Natural killer cell (primary cell): Measurements from ENCODE around the gene CTNNA2. TPM values are rescaled to one million over a fixed set of nuclear protein-coding genes. Genes with fewer than 3 reads are reported as not detected.

ENCODE experiments used
- ATAC-seq, 3 donors: fragments of 150-1000 bp in 2 of 3; fragments of 200-7000 bp in 1 of 3; cut with Tn5 transposase; 1 replicate in 1 of 3; 2 replicates in 2 of 3; pipeline ENCODE4 v1.10.0; 2021; ENCODE audit warnings: mild to moderate bottlenecking in 2 of 3, moderate library complexity in 2 of 3
- DNase-seq, 2 donors: peaks; one replicate each; pipeline versions ENCODE4 v3.0.0 to v3.0.0-alpha.2; 2013 to 2021; ENCODE audit warnings: mixed read lengths in 1 of 2
- H3K27ac ChIP-seq: one replicate; pipeline ENCODE4 v1.5.1; 2013; ENCODE audit warnings: mild to moderate bottlenecking, low read length
- H3K27me3 ChIP-seq: one replicate; pipeline ENCODE4 v1.6.1; 2013; ENCODE audit warnings: low read length; ENCODE audit not compliant: control insufficient read depth, insufficient read depth
- H3K36me3 ChIP-seq: one replicate; pipeline ENCODE4 v1.6.1; 2013; ENCODE audit warnings: low read length; ENCODE audit not compliant: control insufficient read depth, insufficient read depth
- H3K4me1 ChIP-seq: one replicate; pipeline ENCODE4 v1.6.1; 2013; ENCODE audit warnings: low read length; ENCODE audit not compliant: control insufficient read depth, insufficient read depth
- H3K4me3 ChIP-seq: one replicate; pipeline ENCODE4 v1.5.1; 2013; ENCODE audit warnings: low read length
- H3K9me3 ChIP-seq: one replicate; pipeline ENCODE4 v1.6.1; 2013; ENCODE audit warnings: low read length; ENCODE audit not compliant: control insufficient read depth, insufficient read depth
- H3K27ac Mint-ChIP-seq, 2 donors: one replicate each; pipeline ENCODE4 v1.8.0; 2022; ENCODE audit warnings: mild to moderate bottlenecking in 2 of 2, mixed read lengths in 2 of 2, moderate library complexity in 1 of 2
- H3K27me3 Mint-ChIP-seq, 2 donors: one replicate each; pipeline ENCODE4 v1.8.0; 2022; ENCODE audit warnings: low read depth in 2 of 2, mixed read lengths in 2 of 2
- H3K36me3 Mint-ChIP-seq: one replicate; pipeline ENCODE4 v1.8.0; 2022; ENCODE audit warnings: mixed read lengths
- H3K4me1 Mint-ChIP-seq, 2 donors: one replicate each; pipeline ENCODE4 v1.8.0; 2022; ENCODE audit warnings: mixed read lengths in 2 of 2
- H3K4me3 Mint-ChIP-seq: one replicate; pipeline ENCODE4 v1.8.0; 2022; ENCODE audit warnings: mild to moderate bottlenecking, moderate library complexity, mixed read lengths
- H3K9me3 Mint-ChIP-seq, 2 donors: one replicate each; pipeline ENCODE4 v1.8.0; 2022; ENCODE audit warnings: mixed read lengths in 2 of 2
- WGBS: methylation state at CpG from one replicate; pipeline ENCODE4 v1.1.7; 2013; ENCODE audit warnings: missing lambda C conversion rate; ENCODE audit not compliant: insufficient coverage; 5-methylcytosine and 5-hydroxymethylcytosine counted together
- intact Hi-C: fragments of 100-400 bp; cut with micrococcal nuclease; formaldehyde crosslinking; loops from one replicate; pipeline ENCODE4 v1.14.2; 2022
- total RNA-seq, 4 donors: library from RNA; stranded (reverse); fragments of 120-200 nt in 1 of 4; gene quantifications; one replicate each; pipeline versions ENCODE4 v1.2.3 to v1.2.4, GENCODE V29; 2013 to 2022
- TF ChIP-seq, protein P1 (sequence below): fragments of 200-600 bp; IDR thresholded peaks from one replicate; pipeline ENCODE4 v1.8.0; 2022; ENCODE audit warnings: antibody characterized with exemption

CTNNA2 gene
- total RNA-seq, 3 donors from 2014 or later (not counting 1 experiment from before 2014, with no cell fraction given): not detected

DNA sequence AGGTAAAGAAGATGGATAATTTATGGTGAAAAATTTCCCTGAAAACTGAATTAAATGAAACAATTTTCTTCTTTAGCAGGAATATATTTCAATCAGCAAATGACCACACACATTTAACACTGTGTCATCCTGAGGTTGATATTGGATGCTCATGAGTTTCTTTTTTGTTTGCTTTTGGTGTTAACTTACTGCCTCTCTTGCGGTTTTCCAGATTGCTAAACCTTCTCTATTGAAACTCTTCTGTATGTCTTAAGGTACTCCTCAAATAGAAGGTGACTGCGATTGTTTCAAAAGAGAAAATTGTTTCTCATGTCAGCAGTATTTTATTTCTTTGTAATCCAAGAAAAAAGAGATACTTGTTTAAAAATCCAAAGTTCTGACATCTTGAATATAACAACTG is 692.6 kb downstream of the CTNNA2 start:
- Histone ChIP-seq H3K27me3 (no peaks in the 10 kb centered on the region), H3K4me1 (no peaks in the 10 kb centered on the region), H3K27ac (no peak overlapping the region), H3K4me3 (no peak overlapping the region), H3K9me3 (no peaks in the 10 kb centered on the region), H3K36me3 (no peaks in the 10 kb centered on the region)
- H3K27ac Mint-ChIP-seq: no peak overlapping the region
- intact Hi-C loops: no loop called here
- WGBS: no CpG with 5 or more reads among the region's 2 CpGs
- H3K4me3 Mint-ChIP-seq: no peak overlapping the region
- H3K4me1 Mint-ChIP-seq: no peaks in the 10 kb centered on the region
- ATAC-seq: no peak
- TF ChIP-seq, protein P1, sequence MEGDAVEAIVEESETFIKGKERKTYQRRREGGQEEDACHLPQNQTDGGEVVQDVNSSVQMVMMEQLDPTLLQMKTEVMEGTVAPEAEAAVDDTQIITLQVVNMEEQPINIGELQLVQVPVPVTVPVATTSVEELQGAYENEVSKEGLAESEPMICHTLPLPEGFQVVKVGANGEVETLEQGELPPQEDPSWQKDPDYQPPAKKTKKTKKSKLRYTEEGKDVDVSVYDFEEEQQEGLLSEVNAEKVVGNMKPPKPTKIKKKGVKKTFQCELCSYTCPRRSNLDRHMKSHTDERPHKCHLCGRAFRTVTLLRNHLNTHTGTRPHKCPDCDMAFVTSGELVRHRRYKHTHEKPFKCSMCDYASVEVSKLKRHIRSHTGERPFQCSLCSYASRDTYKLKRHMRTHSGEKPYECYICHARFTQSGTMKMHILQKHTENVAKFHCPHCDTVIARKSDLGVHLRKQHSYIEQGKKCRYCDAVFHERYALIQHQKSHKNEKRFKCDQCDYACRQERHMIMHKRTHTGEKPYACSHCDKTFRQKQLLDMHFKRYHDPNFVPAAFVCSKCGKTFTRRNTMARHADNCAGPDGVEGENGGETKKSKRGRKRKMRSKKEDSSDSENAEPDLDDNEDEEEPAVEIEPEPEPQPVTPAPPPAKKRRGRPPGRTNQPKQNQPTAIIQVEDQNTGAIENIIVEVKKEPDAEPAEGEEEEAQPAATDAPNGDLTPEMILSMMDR: no peak
- no peaks in the 10 kb centered on the region for H3K36me3 Mint-ChIP-seq
- H3K27me3 Mint-ChIP-seq: no peaks in the 10 kb centered on the region
- DNase-seq: no peak
- H3K9me3 Mint-ChIP-seq: peaks cover 25 to 28% of the 10 kb centered on the region in 2 donors

DNA sequence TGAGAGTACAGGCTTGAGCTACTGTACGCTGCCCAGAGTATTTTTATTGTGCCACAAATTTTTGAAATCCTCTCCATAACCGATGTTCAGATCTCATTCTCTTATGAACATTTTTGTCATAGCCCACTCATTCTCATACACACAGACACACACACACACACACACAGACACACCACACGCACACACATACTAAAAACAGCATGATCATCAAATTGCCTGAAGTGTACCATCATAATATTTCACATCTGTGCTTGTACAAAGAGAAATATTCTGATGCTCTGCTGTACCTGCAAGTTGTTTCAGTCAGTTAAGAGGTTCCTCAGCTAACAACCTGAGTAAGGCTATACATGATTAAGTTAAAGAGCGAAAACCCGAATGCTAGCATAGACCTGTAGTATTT is 696.6 kb downstream of the CTNNA2 start:
- H3K4me3 Mint-ChIP-seq: no peak overlapping the region
- no peak for DNase-seq
- no peak overlapping the region for H3K4me3 ChIP-seq
- TF ChIP-seq, protein P1: no peak
- H3K27me3 Mint-ChIP-seq: no peaks in the 10 kb centered on the region
- H3K4me1 Mint-ChIP-seq: no peaks in the 10 kb centered on the region
- no peaks in the 10 kb centered on the region for H3K27me3 ChIP-seq
- H3K27ac Mint-ChIP-seq: no peak overlapping the region
- H3K36me3 Mint-ChIP-seq: no peaks in the 10 kb centered on the region
- WGBS: 83% methylated on average over 4 of the region's 5 CpGs
- H3K9me3 Mint-ChIP-seq: peaks cover 18 to 24% of the 10 kb centered on the region in 2 donors
- H3K9me3 ChIP-seq: no peaks in the 10 kb centered on the region
- intact Hi-C loops: no loop called here
- H3K36me3 ChIP-seq: no peaks in the 10 kb centered on the region
- no peak overlapping the region for H3K27ac ChIP-seq
- ATAC-seq: no peak
- H3K4me1 ChIP-seq: no peaks in the 10 kb centered on the region

DNA sequence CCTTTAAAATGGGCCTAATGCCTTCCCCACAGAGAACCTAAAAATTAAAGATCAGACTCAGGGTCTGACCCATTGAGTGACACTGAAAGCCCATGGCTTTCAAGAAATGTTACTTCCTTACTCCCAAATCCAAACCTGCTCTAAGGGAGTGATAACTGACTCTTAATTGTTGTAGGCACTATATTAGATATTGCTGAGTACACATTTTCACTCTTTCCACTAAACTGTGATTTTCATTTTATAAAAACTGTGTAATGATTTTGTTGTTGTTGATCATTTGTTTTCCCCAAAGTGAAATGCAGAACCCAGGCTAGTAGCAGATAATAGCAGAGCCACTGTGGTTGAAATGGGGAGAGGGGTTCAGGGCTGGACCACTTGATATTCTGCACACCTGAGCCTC is 704.6 kb downstream of the CTNNA2 start:
- no peak overlapping the region for H3K27ac ChIP-seq
- no peaks in the 10 kb centered on the region for H3K27me3 Mint-ChIP-seq
- H3K4me3 Mint-ChIP-seq: no peak overlapping the region
- no peak overlapping the region for H3K27ac Mint-ChIP-seq
- no peaks in the 10 kb centered on the region for H3K27me3 ChIP-seq
- H3K4me1 ChIP-seq: no peaks in the 10 kb centered on the region
- no peak overlapping the region for H3K4me3 ChIP-seq
- intact Hi-C loops: no loop called here
- H3K36me3 Mint-ChIP-seq: no peaks in the 10 kb centered on the region
- no peaks in the 10 kb centered on the region for H3K4me1 Mint-ChIP-seq
- H3K36me3 ChIP-seq: no peaks in the 10 kb centered on the region
- peaks cover 12 to 19% of the 10 kb centered on the region in 2 donors for H3K9me3 Mint-ChIP-seq
- ATAC-seq: no peak
- peaks cover 6% of the 10 kb centered on the region for H3K9me3 ChIP-seq
- TF ChIP-seq, protein P1: no peak
- no peak for DNase-seq

DNA sequence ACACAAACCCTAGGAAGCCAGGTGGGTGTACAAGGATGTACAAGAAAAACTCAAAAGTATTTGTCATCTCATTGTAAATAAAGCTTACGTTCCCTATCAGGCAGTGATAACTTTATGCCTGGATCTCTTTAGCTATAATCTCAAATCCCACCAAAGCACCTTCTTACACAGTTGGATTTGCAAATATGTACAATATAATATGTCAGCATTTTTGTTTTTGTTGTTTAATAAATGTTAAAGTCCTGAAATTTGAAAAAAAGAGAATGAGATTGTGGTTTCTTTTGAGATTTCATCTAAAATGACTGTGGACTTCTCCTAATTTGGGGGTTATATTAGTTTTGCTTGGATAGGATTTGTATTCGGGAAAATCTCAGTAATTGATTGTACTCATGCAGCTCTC is 709.8 kb downstream of the CTNNA2 start:
- Histone ChIP-seq H3K4me3 (no peak overlapping the region), H3K27ac (no peak overlapping the region), H3K27me3 (no peaks in the 10 kb centered on the region), H3K9me3 (no peaks in the 10 kb centered on the region), H3K36me3 (no peaks in the 10 kb centered on the region), H3K4me1 (no peaks in the 10 kb centered on the region)
- intact Hi-C loops: no loop called here
- H3K9me3 Mint-ChIP-seq: peaks cover 9 to 18% of the 10 kb centered on the region in 2 donors
- DNase-seq (no peak), ATAC-seq (no peak)
- no peaks in the 10 kb centered on the region for H3K4me1 Mint-ChIP-seq
- TF ChIP-seq, protein P1: no peak
- 100% methylated on average over 1 of the region's 2 CpGs for WGBS
- H3K36me3 Mint-ChIP-seq: no peaks in the 10 kb centered on the region
- H3K27me3 Mint-ChIP-seq: no peaks in the 10 kb centered on the region
- no peak overlapping the region for H3K4me3 Mint-ChIP-seq
- H3K27ac Mint-ChIP-seq: no peak overlapping the region
